ENCODE data around the gene CD163L1.
"Not testable (repeated sequence)": the region's sequence is repeated elsewhere in the genome, so short reads cannot be mapped to it uniquely, and the experiment has no call there.

The CD163L1 gene

GRCh38 chr12:7403466-7403865 is 40.5 kb downstream of the CD163L1 start:
- DNase-seq = no peak

GRCh38 chr12:7399089-7399488 is 44.9 kb downstream of the CD163L1 start:
- no peak for DNase-seq

- DNase-seq = no peak
These were observed 47.5 kb downstream of the CD163L1 start for GRCh38 chr12:7396418-7396817.

- DNase-seq = no peak
These were observed 48.0 kb downstream of the CD163L1 start for GRCh38 chr12:7395950-7396349.

GRCh38 chr12:7387289-7387688 is 56.7 kb downstream of the CD163L1 start:
- no peak for DNase-seq

GRCh38 chr12:7383157-7383556 is 60.8 kb downstream of the CD163L1 start:
- no peak for DNase-seq

GRCh38 chr12:7376196-7376595 is 67.8 kb downstream of the CD163L1 start:
- no peak for DNase-seq

GRCh38 chr12:7375145-7375543 is 68.8 kb downstream of the CD163L1 start:
- no peak for DNase-seq

GRCh38 chr12:7374423-7375144 is 69.4 kb downstream of the CD163L1 start:
- DNase-seq = no peak

GRCh38 chr12:7373226-7373625 is 70.7 kb downstream of the CD163L1 start:
- no peak for DNase-seq

- DNase-seq = no peak
These were observed 74.7 kb downstream of the CD163L1 start for GRCh38 chr12:7369274-7369729.

GRCh38 chr12:7362734-7363133 is 81.2 kb downstream of the CD163L1 start:
- DNase-seq = no peak

- no peak for DNase-seq
These were observed 82.7 kb downstream of the CD163L1 start for GRCh38 chr12:7361265-7361664.

GRCh38 chr12:7354529-7354928 is 89.4 kb downstream of the CD163L1 start:
- DNase-seq = no peak

GRCh38 chr12:7352661-7353060 is 91.3 kb downstream of the CD163L1 start:
- no peak for DNase-seq

- no peak for DNase-seq
These were observed 92.8 kb downstream of the CD163L1 start for GRCh38 chr12:7351177-7351576.

- no peak for DNase-seq
These were observed 94.5 kb downstream of the CD163L1 start for GRCh38 chr12:7349418-7349817.

- DNase-seq = no peak
These were observed 97.3 kb downstream of the CD163L1 start for GRCh38 chr12:7346551-7347225.

- DNase-seq = no peak
These were observed 98.9 kb downstream of the CD163L1 start for GRCh38 chr12:7344833-7345606.

GRCh38 chr12:7339675-7340074 is 104.3 kb downstream of the CD163L1 start:
- DNase-seq = no peak

- not testable (repeated sequence) for DNase-seq
These were observed 106.2 kb downstream of the CD163L1 start for GRCh38 chr12:7337790-7338189.

GRCh38 chr12:7327918-7328317 is 116.0 kb downstream of the CD163L1 start:
- no peak for DNase-seq

GRCh38 chr12:7324176-7324575 is 119.8 kb downstream of the CD163L1 start:
- DNase-seq = no peak

- DNase-seq = no peak
These were observed 121.4 kb downstream of the CD163L1 start for GRCh38 chr12:7322599-7322998.
